PC-9 (cell line): ENCODE data around the gene RHEB.

Experiments
- CTCF ChIP-seq: fragments of 200-600 bp; sonication (generic); conservative IDR thresholded peaks from 2 replicates; pipeline ENCODE4 v1.6.1; 2017; ENCODE audit warnings: mixed run types, antibody characterized with exemption, mild to moderate bottlenecking, moderate library complexity
- EZH2 ChIP-seq: fragments of 200-600 bp; sonication (generic); IDR thresholded peaks from 2 replicates; pipeline ENCODE4 v1.8.0; 2017; ENCODE audit warnings: antibody characterized with exemption, low read depth

GRCh38 chr7:151549644-151550043 lies 29.9 kb upstream of the RHEB start:
- no peak for TF ChIP-seq CTCF
- no peak for TF ChIP-seq EZH2
